EL (cell line): Measurements from ENCODE around the gene OR14A2.
"Not testable (repeated sequence)": the region's sequence is repeated elsewhere in the genome, so short reads cannot be mapped to it uniquely, and the experiment has no call there.

Source experiments
- DNase-seq: peaks from one replicate; pipeline ENCODE4 v3.0.0-alpha.2; 2016

OR14A2 gene

GRCh38 chr1:247748041-247748440, at the start of gene OR14A2:
OR14A2 (minus strand) TSS chr1:247748141.
- DNase-seq: no peak

- DNase-seq: no peak
Observed at GRCh38 chr1:247797518-247797917, 49.6 kb upstream of the OR14A2 start.

GRCh38 chr1:247769603-247770002, 21.7 kb upstream of the OR14A2 start:
- DNase-seq: no peak

GRCh38 chr1:247760456-247760855, 12.5 kb upstream of the OR14A2 start, which contains the start of gene OR1C1:
OR1C1 (minus strand) TSS chr1:247760556; CDS start chr1:247758406, 2,150 bp downstream.
- DNase-seq: no peak

GRCh38 chr1:247754311-247754710, 6.4 kb upstream of the OR14A2 start:
- DNase-seq: not testable (repeated sequence)

GRCh38 chr1:247749870-247750269, 1.9 kb upstream of the OR14A2 start:
- DNase-seq: no peak

- peak; percentile 20 for DNase-seq
Observed at GRCh38 chr1:247747616-247748015, 325 bp downstream of the OR14A2 start.

- DNase-seq: peak; percentile 11
Observed at GRCh38 chr1:247746391-247746935, 1.5 kb downstream of the OR14A2 start.

GRCh38 chr1:247742215-247742760, 5.7 kb downstream of the OR14A2 start:
- peak; percentile 30 for DNase-seq

GRCh38 chr1:247741756-247742155, 6.2 kb downstream of the OR14A2 start:
- no peak for DNase-seq

GRCh38 chr1:247740721-247741120, 7.2 kb downstream of the OR14A2 start:
- peak; percentile 20 for DNase-seq

GRCh38 chr1:247738315-247738714, 9.6 kb downstream of the OR14A2 start, which contains the start of gene OR14K1:
OR14K1 (plus strand) TSS chr1:247738615; CDS start chr1:247738615, 0 bp downstream.
- no peak for DNase-seq

GRCh38 chr1:247721222-247721621, 26.7 kb downstream of the OR14A2 start:
- no peak for DNase-seq

- DNase-seq: no peak
Observed at GRCh38 chr1:247716546-247716945, 31.4 kb downstream of the OR14A2 start, which contains the start of gene OR6F1. OR6F1 (minus strand) TSS chr1:247716646; CDS start chr1:247712755, 3,891 bp downstream.

- DNase-seq: no peak
Observed at GRCh38 chr1:247713753-247714152, 34.2 kb downstream of the OR14A2 start.

GRCh38 chr1:247710681-247711080, 37.3 kb downstream of the OR14A2 start:
- not testable (repeated sequence) for DNase-seq

GRCh38 chr1:247701338-247701737, 46.6 kb downstream of the OR14A2 start:
- DNase-seq: no peak

GRCh38 chr1:247681288-247681897, 66.5 kb downstream of the OR14A2 start:
- peak; percentile 21 for DNase-seq

GRCh38 chr1:247680171-247680570, 67.8 kb downstream of the OR14A2 start:
- no peak for DNase-seq

GRCh38 chr1:247679639-247680038, 68.3 kb downstream of the OR14A2 start, which contains the start of gene OR13G1:
OR13G1 (minus strand) TSS chr1:247679739; CDS start chr1:247673041, 6,698 bp downstream.
- no peak for DNase-seq
